Activated T-helper 9 cell treated with anti-CD3 and anti-CD28 coated beads, Interleukin-2, amount 50 U/mL, for 16 hours (primary cell): ENCODE results near the gene ZNF786.
A peak's percentile ranks its signal among the peaks of the same experiment; 100 is the strongest.

Experiments
- DNase-seq: peaks from one replicate; pipeline ENCODE4 v3.0.0-alpha.2; 2020; ENCODE audit warnings: low read depth

Gene ZNF786

DNA sequence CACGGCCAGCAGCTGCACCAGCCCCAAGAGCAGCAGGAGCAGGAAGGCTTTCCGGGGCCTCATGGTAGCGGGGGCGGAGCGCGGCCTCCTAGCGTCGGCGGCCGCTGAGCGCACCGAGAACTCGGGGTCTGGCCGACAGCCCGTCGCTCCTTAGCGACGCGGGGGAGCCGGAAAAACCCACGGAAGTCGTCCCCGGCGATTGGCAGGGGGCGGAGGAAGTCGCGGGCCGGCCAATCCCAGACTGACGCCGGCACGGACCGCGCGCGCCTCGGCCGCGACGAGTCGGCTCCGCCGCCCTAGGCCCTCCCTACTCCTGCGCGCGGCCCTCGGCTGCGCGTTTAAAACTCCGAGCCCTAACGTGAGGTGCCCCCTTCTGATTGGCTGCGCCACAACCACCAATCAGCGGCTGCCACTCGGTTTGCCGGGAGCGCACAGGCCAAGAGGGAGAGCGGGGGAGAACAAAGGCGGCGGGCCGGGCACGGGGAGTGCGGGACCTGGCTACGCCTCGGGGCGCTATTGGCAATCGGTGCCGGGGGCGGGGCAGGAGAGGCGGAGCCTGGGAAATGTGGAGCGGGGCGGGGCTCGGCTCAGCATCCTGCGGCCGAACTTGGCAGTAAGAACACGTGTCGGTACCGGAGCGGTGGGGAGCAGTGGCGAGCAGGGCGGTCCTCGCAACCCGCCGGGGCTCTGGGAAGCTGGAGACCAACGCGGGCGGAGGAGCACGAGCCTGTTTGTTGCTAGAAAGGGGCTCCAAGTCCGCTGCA is 62.0 kb downstream of the ZNF786 start, which contains the start of gene PDIA4:
PDIA4 (minus strand) TSS at position 160 of the 764 bp plus-strand sequence; CDS start at position 63, 97 bp downstream.
- DNase-seq, result peak; percentile 100

DNA sequence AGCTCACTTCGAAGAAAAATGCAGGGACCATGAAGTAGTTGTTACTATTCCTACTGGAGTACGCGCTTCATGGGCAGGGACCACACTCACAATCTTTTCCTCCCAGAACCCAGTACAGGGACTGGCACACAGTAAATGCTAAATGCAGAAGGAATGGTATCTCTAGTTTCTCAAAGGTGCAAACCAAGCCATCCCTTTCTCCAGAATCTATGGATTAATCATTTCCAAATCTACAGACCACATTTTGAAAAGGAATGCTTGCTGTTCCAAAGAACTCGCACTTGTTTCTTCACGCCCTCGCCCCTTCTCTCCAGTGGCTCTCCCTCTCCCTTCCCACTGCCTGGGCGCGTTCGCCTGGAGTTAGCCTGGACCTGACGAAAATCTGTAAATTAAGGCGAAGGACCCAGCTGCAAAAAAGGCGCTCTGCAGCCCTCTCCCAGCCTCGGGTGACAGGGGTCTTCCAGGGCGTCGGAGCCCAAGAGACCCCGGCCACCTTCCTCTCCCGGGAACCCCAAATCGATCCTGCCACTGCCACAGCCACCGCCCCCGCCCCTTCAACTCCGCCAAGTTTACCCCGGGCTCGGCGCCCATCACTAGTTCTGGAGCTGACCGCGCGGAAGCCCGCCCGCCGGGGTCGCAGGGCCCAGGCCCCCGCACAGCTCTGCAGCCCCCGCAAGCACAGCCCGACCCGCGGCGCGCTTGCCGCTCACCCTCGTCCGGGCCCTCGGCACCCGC is 62.7 kb downstream of the ZNF786 start:
- no peak for DNase-seq

DNA sequence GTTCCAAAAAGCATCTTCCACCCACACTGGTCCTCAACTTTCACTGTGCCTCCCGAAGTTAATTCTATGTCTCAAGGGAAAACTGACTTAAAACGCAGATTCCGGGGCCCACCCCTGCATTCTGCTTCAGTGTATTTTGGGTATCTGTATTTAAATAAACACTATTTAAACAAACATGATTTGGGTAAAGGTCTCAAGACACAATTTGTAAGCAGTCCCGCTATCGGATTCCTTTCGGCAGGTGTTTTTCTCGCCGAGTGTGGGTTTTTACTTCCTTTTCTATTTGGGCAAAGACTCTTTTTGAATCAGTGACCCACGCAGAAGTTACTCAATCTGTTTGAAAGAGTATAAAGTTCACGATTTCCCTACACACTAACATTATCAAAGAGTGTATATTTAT is 63.5 kb downstream of the ZNF786 start:
- no peak for DNase-seq

DNA sequence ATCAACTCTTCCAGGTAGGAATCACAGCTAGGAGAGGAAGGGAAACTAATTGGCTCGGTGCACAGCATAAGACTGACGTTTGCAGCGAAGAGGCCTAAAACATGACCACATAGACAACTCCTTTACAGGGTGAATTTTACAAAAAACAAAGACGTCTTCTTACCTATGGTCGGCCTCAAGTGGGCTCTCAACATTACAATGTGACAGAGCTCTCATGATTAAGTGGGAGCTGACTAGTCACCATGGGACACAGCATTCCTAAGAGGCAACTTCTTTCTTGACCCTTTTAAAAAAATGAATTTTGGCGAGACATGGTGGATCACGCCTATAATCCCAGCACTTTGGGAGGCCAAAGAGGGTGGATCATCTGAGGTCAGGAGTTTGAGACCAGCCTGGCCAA is 66.9 kb downstream of the ZNF786 start:
- DNase-seq, result no peak

DNA sequence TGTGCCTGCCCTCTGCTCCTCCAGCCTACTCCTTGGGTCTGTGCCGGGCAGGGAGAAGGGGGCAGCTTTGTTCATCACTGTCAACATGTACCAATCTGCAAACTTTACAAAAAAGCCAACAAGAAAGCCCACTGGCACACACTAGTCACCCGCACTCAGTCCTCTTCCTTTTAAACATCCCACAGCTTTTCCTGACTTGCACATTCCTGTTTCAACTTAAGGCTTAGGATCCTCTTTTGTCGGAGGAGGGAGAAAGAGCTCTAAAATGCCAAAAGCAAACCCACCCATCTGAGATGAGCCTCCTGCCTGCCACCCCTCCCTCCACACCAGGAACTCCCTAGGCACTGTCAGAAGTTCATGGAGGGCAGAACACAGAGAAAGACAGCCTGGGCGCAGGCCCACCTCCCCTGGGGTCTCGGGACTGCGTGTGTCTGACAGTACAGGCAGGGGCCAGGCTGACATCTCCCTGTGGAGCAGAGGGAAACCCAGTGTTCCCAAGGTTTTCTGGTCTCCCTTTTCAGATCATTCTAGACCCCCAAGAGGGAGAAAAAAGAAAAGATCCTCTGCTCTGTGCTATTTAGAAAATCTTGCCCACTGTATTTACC is 67.7 kb downstream of the ZNF786 start:
- DNase-seq, result no peak

DNA sequence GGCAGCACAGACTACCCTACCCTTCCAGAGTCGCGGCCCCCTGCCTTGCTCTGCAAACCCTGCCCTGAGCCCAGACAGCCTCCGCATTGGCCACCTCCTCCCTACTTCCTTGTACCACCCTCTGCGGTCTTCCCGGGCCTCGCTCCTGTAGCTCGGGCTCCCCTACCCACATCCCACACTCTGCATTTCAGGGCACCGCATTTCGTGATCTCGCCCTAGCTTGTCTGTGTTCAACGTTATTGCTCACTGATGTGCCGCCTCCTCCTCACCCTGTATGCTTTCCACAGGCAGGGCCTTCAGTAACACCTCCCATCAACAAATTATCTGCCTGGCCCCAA is 68.8 kb downstream of the ZNF786 start:
- no peak for DNase-seq

DNA sequence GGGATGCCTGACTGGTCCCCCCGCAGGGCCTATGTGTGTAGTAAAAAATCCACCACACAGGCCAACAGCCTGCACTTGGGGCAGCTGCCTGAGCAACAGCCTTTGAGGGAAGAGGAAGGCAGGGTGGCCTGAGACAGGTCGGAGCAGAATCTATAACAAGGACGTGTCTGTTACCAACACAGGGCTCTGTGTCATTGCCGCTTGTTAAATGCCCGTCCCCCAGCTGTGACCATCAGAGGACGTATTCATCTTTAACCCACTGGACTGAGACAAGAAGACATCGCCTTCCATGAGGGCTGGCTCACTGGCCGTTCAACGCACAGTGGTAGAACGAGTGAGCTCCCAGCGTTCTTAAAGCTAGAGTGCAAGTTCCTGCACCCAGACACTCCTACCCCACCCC is 70.0 kb downstream of the ZNF786 start:
- DNase-seq, result no peak
